Neutrophil (primary cell): ENCODE measurements around the gene CAPN15.

Experiments used
- H3K27ac ChIP-seq: fragments of 200-600 bp; sonication (generic); 2 replicates; pipeline ENCODE4 v1.5.1; 2016; ENCODE audit warnings: mild to moderate bottlenecking, moderate library complexity
- H3K27me3 ChIP-seq: fragments of 200-600 bp; sonication (generic); 2 replicates; pipeline ENCODE4 v1.6.0; 2016; ENCODE audit warnings: mild to moderate bottlenecking
- H3K36me3 ChIP-seq: fragments of 200-600 bp; sonication (generic); 2 replicates; pipeline ENCODE4 v1.5.1; 2017
- H3K4me1 ChIP-seq, 2 experiments: fragments of 200-600 bp in 1 of 2; sonication (generic) in 1 of 2; 1 replicate in 1 of 2; 2 replicates in 1 of 2; pipeline versions ENCODE4 v1.5.1 to v1.6.1; 2013 to 2016; ENCODE audit warnings: low read depth in 1 of 2, low read length in 1 of 2, mild to moderate bottlenecking in 1 of 2, moderate library complexity in 1 of 2; ENCODE audit not compliant: control insufficient read depth in 1 of 2, insufficient read depth in 1 of 2
- H3K4me3 ChIP-seq, 2 experiments: fragments of 200-600 bp in 1 of 2; sonication (generic) in 1 of 2; 1 replicate in 1 of 2; 2 replicates in 1 of 2; pipeline ENCODE4 v1.5.1; 2013 to 2016; ENCODE audit warnings: low read depth in 1 of 2, low read length in 1 of 2, mild to moderate bottlenecking in 1 of 2, moderate library complexity in 1 of 2
- H3K9me3 ChIP-seq: fragments of 200-600 bp; sonication (generic); 2 replicates; pipeline ENCODE4 v1.5.1; 2016
- CTCF ChIP-seq: fragments of 200-600 bp; sonication (generic); IDR thresholded peaks from 2 replicates; pipeline ENCODE4 v1.5.1; 2016; ENCODE audit warnings: antibody characterized with exemption

The CAPN15 gene

GRCh38 chr16:535446-536405 is 8.2 kb downstream of the CAPN15 start:
- peaks cover 39% of the 10 kb centered on the region for H3K36me3 ChIP-seq
- H3K4me3 ChIP-seq: no peak overlapping the region
- H3K4me1 ChIP-seq: no peaks in the 10 kb centered on the region
- no peak overlapping the region for H3K27ac ChIP-seq
- no peaks in the 10 kb centered on the region for H3K9me3 ChIP-seq
- no peak for TF ChIP-seq CTCF
- no peaks in the 10 kb centered on the region for H3K27me3 ChIP-seq

GRCh38 chr16:536746-537145 is 9.2 kb downstream of the CAPN15 start:
- H3K36me3 ChIP-seq: peaks cover 42% of the 10 kb centered on the region
- no peaks in the 10 kb centered on the region for H3K9me3 ChIP-seq
- no peak overlapping the region for H3K4me3 ChIP-seq
- no peaks in the 10 kb centered on the region for H3K4me1 ChIP-seq
- TF ChIP-seq CTCF: no peak
- H3K27ac ChIP-seq: no peak overlapping the region
- H3K27me3 ChIP-seq: no peaks in the 10 kb centered on the region

- no peak overlapping the region for H3K27ac ChIP-seq
- no peaks in the 10 kb centered on the region for H3K9me3 ChIP-seq
- no peaks in the 10 kb centered on the region for H3K27me3 ChIP-seq
- H3K4me3 ChIP-seq: no peak overlapping the region
- no peak for TF ChIP-seq CTCF
- peaks cover 42% of the 10 kb centered on the region for H3K36me3 ChIP-seq
- H3K4me1 ChIP-seq: no peaks in the 10 kb centered on the region
Measured at GRCh38 chr16:537415-538335, 10.2 kb downstream of the CAPN15 start.

GRCh38 chr16:539901-540530 is 12.5 kb downstream of the CAPN15 start:
- no peak overlapping the region for H3K4me3 ChIP-seq
- no peaks in the 10 kb centered on the region for H3K9me3 ChIP-seq
- H3K27ac ChIP-seq: no peak overlapping the region
- no peaks in the 10 kb centered on the region for H3K4me1 ChIP-seq
- H3K36me3 ChIP-seq: peaks cover 42% of the 10 kb centered on the region
- TF ChIP-seq CTCF: no peak
- no peaks in the 10 kb centered on the region for H3K27me3 ChIP-seq

GRCh38 chr16:540645-541340 is 13.3 kb downstream of the CAPN15 start:
- Histone ChIP-seq H3K4me3 (no peak overlapping the region), H3K36me3 (peaks cover 39% of the 10 kb centered on the region), H3K27me3 (no peaks in the 10 kb centered on the region), H3K4me1 (no peaks in the 10 kb centered on the region), H3K9me3 (no peaks in the 10 kb centered on the region), H3K27ac (no peak overlapping the region)
- no peak for TF ChIP-seq CTCF
